ENCODE data around the gene AKAP6. TPM values are rescaled to one million over a fixed set of nuclear protein-coding genes. Genes with fewer than 3 reads are reported as not detected.

AKAP6 gene
- total RNA-seq, 1 experiment from 2014 or later: 1.9 TPM

DNA sequence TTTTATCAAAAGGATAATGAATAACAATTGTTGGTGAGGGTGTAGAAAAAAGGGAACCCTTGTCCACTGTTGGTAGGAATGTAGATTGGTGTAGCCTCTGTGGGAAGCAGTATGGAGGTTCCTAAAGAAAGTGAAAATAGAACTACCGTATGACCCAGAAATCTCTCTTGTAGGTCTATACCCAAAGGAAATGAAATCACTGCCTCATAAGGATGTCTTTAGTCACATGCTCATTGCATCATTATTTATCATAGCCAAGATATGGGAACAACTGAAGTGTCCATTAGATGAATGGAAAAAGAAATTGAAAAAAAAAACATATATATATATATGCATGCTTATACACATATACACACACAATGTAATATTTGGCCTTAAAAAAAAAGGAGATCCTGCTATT is 450.7 kb downstream of the AKAP6 start:
- Histone ChIP-seq H3K4me2 (ENCODE audit: low read length) (no peak overlapping the region), H2AFZ (ENCODE audit: low read depth, low read length, poor library complexity, severe bottlenecking) (no peak overlapping the region), H3K79me2 (ENCODE audit: insufficient read depth, low read length) (no peaks in the 10 kb centered on the region), H3K4me3 (replicated peaks in 1 of 2; ENCODE audit: low read depth in 1 of 2, low read length in 2 of 2) (no peak overlapping the region), H3K27me3 (ENCODE audit: insufficient read depth, low read length) (no peaks in the 10 kb centered on the region), H4K20me1 (ENCODE audit: insufficient read depth) (no peaks in the 10 kb centered on the region), H3K4me1 (ENCODE audit: control insufficient read depth in 1 of 2, insufficient read depth in 2 of 2, low read length in 2 of 2) (no peaks in the 10 kb centered on the region), H3K9ac (ENCODE audit: low read length) (no peak overlapping the region), H3K9me2 (ENCODE audit: insufficient read depth) (no peaks in the 10 kb centered on the region), H3K27ac (ENCODE audit: low read depth, low read length) (no peak overlapping the region), H3K36me3 (ENCODE audit: control insufficient read depth in 1 of 2, insufficient read depth in 2 of 2, low read length in 2 of 2) (no peaks in the 10 kb centered on the region), H3K9me3 (ENCODE audit: control insufficient read depth in 1 of 2, insufficient read depth in 1 of 2, low read depth in 1 of 2, low read length in 2 of 2) (no peaks in the 10 kb centered on the region)
- TF ChIP-seq, protein P1, sequence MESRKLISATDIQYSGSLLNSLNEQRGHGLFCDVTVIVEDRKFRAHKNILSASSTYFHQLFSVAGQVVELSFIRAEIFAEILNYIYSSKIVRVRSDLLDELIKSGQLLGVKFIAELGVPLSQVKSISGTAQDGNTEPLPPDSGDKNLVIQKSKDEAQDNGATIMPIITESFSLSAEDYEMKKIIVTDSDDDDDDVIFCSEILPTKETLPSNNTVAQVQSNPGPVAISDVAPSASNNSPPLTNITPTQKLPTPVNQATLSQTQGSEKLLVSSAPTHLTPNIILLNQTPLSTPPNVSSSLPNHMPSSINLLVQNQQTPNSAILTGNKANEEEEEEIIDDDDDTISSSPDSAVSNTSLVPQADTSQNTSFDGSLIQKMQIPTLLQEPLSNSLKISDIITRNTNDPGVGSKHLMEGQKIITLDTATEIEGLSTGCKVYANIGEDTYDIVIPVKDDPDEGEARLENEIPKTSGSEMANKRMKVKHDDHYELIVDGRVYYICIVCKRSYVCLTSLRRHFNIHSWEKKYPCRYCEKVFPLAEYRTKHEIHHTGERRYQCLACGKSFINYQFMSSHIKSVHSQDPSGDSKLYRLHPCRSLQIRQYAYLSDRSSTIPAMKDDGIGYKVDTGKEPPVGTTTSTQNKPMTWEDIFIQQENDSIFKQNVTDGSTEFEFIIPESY (IDR thresholded peaks at IDR 0.05; ENCODE audit: extremely low read depth, insufficient replicate concordance, low read length): no peak
- TF ChIP-seq FOSL1 (IDR thresholded peaks at IDR 0.05; ENCODE audit: low read depth) (no peak), POLR2A (IDR thresholded peaks at IDR 0.05; ENCODE audit: borderline replicate concordance, extremely low read depth, insufficient read depth, insufficient read length) (no peak), YY1 (IDR thresholded peaks at IDR 0.05; ENCODE audit: extremely low read depth, insufficient replicate concordance, low read depth, low read length) (no peak), EZH2phosphoT487 (IDR thresholded peaks at IDR 0.05; ENCODE audit: borderline replicate concordance) (no peak), SIN3A (IDR thresholded peaks at IDR 0.05; ENCODE audit: low read depth) (no peak), TCF7L2 (IDR thresholded peaks at IDR 0.05; ENCODE audit: borderline replicate concordance, extremely low read depth, insufficient read depth, insufficient read length) (no peak), EZH2 (IDR thresholded peaks at IDR 0.05) (no peak), CBX3 (IDR thresholded peaks at IDR 0.05; ENCODE audit: low read depth) (no peak), SP1 (IDR thresholded peaks at IDR 0.05; ENCODE audit: low read depth) (no peak), RAD21 (IDR thresholded peaks at IDR 0.05; ENCODE audit: low read depth) (no peak), ZFX (IDR thresholded peaks at IDR 0.05) (no peak)
- TF ChIP-seq, protein P2, sequence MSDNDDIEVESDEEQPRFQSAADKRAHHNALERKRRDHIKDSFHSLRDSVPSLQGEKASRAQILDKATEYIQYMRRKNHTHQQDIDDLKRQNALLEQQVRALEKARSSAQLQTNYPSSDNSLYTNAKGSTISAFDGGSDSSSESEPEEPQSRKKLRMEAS (IDR thresholded peaks at IDR 0.05): no peak
- TF ChIP-seq, protein P3, sequence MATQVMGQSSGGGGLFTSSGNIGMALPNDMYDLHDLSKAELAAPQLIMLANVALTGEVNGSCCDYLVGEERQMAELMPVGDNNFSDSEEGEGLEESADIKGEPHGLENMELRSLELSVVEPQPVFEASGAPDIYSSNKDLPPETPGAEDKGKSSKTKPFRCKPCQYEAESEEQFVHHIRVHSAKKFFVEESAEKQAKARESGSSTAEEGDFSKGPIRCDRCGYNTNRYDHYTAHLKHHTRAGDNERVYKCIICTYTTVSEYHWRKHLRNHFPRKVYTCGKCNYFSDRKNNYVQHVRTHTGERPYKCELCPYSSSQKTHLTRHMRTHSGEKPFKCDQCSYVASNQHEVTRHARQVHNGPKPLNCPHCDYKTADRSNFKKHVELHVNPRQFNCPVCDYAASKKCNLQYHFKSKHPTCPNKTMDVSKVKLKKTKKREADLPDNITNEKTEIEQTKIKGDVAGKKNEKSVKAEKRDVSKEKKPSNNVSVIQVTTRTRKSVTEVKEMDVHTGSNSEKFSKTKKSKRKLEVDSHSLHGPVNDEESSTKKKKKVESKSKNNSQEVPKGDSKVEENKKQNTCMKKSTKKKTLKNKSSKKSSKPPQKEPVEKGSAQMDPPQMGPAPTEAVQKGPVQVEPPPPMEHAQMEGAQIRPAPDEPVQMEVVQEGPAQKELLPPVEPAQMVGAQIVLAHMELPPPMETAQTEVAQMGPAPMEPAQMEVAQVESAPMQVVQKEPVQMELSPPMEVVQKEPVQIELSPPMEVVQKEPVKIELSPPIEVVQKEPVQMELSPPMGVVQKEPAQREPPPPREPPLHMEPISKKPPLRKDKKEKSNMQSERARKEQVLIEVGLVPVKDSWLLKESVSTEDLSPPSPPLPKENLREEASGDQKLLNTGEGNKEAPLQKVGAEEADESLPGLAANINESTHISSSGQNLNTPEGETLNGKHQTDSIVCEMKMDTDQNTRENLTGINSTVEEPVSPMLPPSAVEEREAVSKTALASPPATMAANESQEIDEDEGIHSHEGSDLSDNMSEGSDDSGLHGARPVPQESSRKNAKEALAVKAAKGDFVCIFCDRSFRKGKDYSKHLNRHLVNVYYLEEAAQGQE (IDR thresholded peaks at IDR 0.05; ENCODE audit: low read depth): no peak
- TF ChIP-seq, protein P4, sequence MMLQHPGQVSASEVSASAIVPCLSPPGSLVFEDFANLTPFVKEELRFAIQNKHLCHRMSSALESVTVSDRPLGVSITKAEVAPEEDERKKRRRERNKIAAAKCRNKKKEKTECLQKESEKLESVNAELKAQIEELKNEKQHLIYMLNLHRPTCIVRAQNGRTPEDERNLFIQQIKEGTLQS (IDR thresholded peaks at IDR 0.05): no peak
- ChIA-PET CTCF (no interaction called here), RAD21 (ENCODE audit: low non-redundant PET in 1 of 2, low total read pairs in 2 of 2, uncharacterized antibody in 2 of 2, unreplicated experiment in 2 of 2) (no interaction called here), POLR2A (no interaction called here)
- intact Hi-C loops (cut with micrococcal nuclease): no loop called here
- ATAC-seq (no peak), DNase-seq (ENCODE audit: low read depth, low spot score) (no peak)
- BruUV-seq (replicated peaks): no TSS peak
